Adrenal gland (tissue), 12 donors: Measurements from ENCODE around the gene GLMN. TPM values are rescaled to one million over a fixed set of nuclear protein-coding genes. Genes with fewer than 3 reads are reported as not detected.

Experiments used
- DNase-seq, 7 donors: peaks; one replicate each; pipeline ENCODE4 v3.0.0-alpha.2; 2019 to 2020
- H3K27ac ChIP-seq, 5 donors: fragments of 200-600 bp; sonication (generic) in 4 of 5; 1 replicate in 3 of 5; 2 replicates in 2 of 5; pipeline versions ENCODE4 v1.5.1 to v1.8.0; 2016 to 2020; ENCODE audit warnings: mild to moderate bottlenecking in 1 of 5
- H3K27me3 ChIP-seq: fragments of 200-600 bp; 2 replicates; pipeline ENCODE4 v1.8.0; 2021
- H3K36me3 ChIP-seq, 2 donors: fragments of 200-600 bp; replicated peaks in 1 of 2; 1 replicate in 1 of 2; 2 replicates in 1 of 2; pipeline versions ENCODE4 v1.5.1 to v1.8.0; 2018 to 2022
- H3K4me1 ChIP-seq, 2 donors: fragments of 200-600 bp; replicated peaks in 1 of 2; 1 replicate in 1 of 2; 2 replicates in 1 of 2; pipeline versions ENCODE4 v1.5.1 to v1.8.0; 2018 to 2021
- H3K4me3 ChIP-seq, 4 donors: fragments of 200-600 bp; sonication (generic) in 3 of 4; one replicate each; pipeline ENCODE4 v1.5.1; 2016 to 2018
- H3K9me3 ChIP-seq, 3 donors: fragments of 200-600 bp; sonication (generic) in 1 of 3; replicated peaks in 1 of 3; 1 replicate in 2 of 3; 2 replicates in 1 of 3; pipeline versions ENCODE4 v1.5.1 to v1.8.0; 2016 to 2021
- CTCF ChIP-seq, 6 experiments: fragments of 450-650 bp in 4 of 6; fragments of 200-600 bp in 2 of 6; sonication (generic) in 1 of 6; IDR thresholded peaks; 1 replicate in 5 of 6; 2 replicates in 1 of 6; pipeline versions ENCODE4 v1.5.1 to v1.8.0; 2016 to 2021; ENCODE audit warnings: antibody characterized with exemption in 6 of 6, mild to moderate bottlenecking in 2 of 6, moderate library complexity in 1 of 6
- POLR2A ChIP-seq, 2 donors: fragments of 450-650 bp; IDR thresholded peaks; one replicate each; pipeline ENCODE4 v1.6.1; 2017; ENCODE audit warnings: antibody characterized with exemption in 2 of 2, mild to moderate bottlenecking in 2 of 2, moderate library complexity in 1 of 2
- WGBS, 4 donors: extraction: QIAGEN DNeasy Blood & Tissue Kit in 2 of 4; methylation state at CpG; one replicate each; pipeline versions ENCODE4 v1.1.5 to v1.1.7; 2013 to 2017; 5-methylcytosine and 5-hydroxymethylcytosine counted together
- intact Hi-C, 2 donors: fragments of 100-400 bp; cut with DNase I; formaldehyde crosslinking; loops; one replicate each; pipeline versions ENCODE4 v1.14.1 to v1.15.0; 2022 to 2023
- polyA plus RNA-seq, 3 donors: library from polyadenylated mRNA; stranded (reverse); fragments of 200-250 nt in 2 of 3; fragments of 350-450 nt in 1 of 3; fragmentation: Illumina TruSeq in 1 of 3; extraction: RNeasy Lipid Tissue Mini Kit (QIAGEN cat#74804) in 1 of 3; gene quantifications; one replicate each; pipeline ENCODE4 v1.2.3, GENCODE V29; 2013 to 2014
- total RNA-seq, 9 donors: library from RNA; depleted of rRNA in 4 of 9; stranded (reverse); fragments of >200 nt in 4 of 9; fragments of 120-200 nt in 1 of 9; fragmentation: NEBNext Ultra II Directional in 1 of 9; extraction: Animal tissue kit (Norgen Biotek cat#: 25700) in 1 of 9; gene quantifications; one replicate each; pipeline versions ENCODE4 v1.1.0 to v1.2.4, GENCODE V29; 2013 to 2023
- donor health status: healthy with polysubstance abuse.
- donor health status: Bipolar disorder and iron deficiency.
- donor health status: DM: yes; HTN: yes; CAD: no.
- donor health status: DM: no; HTN: no; CAD: no.
- donor health status: DM: no; HTN: no; CAD: no.
- donor health status: DM: yes; HTN: yes; CAD: no.

GLMN gene
- total and polyA plus RNA-seq, 12 donors = 1.1 to 73.1 (median 6.5) TPM

- H3K9me3 ChIP-seq = no peaks in the 10 kb centered on the region
- DNase-seq = no peak
- intact Hi-C loops = no loop called here
- no peak overlapping the region for H3K27ac ChIP-seq
- no peak for TF ChIP-seq POLR2A (IDR thresholded peaks at IDR 0.05)
- no peak for TF ChIP-seq CTCF (IDR thresholded peaks at IDR 0.05)
- 98 to 100% (median 98%) methylated on average over 3 of the region's 3 CpGs for WGBS, 4 donors
- no peak overlapping the region for H3K4me3 ChIP-seq
- no peaks in the 10 kb centered on the region for H3K27me3 ChIP-seq
- no peaks in the 10 kb centered on the region for H3K36me3 ChIP-seq
- no peaks in the 10 kb centered on the region for H3K4me1 ChIP-seq
Observed at GRCh38 chr1:92276082-92276481, 22.7 kb downstream of the GLMN start.

DNA sequence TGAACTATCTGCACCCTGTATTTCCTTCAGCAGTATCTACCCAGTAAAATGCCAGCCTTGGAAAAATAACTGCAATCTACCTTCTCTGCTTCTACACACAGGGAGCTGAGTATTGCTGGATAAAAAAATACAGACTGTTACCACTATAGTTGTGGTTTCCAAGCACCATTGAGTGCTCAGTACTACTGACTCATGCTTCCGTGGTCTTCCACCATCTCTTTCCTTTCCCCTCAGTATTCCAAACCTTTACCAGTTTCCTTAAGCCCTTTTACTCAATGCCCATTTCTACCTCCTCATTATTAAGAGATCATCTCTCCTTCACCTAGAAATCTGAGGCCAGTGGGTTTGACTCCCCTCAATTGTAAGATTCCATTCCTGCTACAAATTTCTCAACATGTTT is 23.8 kb downstream of the GLMN start:
- TF ChIP-seq POLR2A (IDR thresholded peaks at IDR 0.05) (no peak), CTCF (IDR thresholded peaks at IDR 0.05) (no peak)
- no peaks in the 10 kb centered on the region for H3K27me3 ChIP-seq
- WGBS, 4 donors = 90 to 98% (median 96%) methylated on average over 1 of the region's 1 CpG
- no peak overlapping the region for H3K4me3 ChIP-seq
- no peak overlapping the region for H3K27ac ChIP-seq
- no peak for DNase-seq
- H3K4me1 ChIP-seq = no peaks in the 10 kb centered on the region
- H3K36me3 ChIP-seq = no peaks in the 10 kb centered on the region
- H3K9me3 ChIP-seq = no peaks in the 10 kb centered on the region
- intact Hi-C loops = no loop called here

GRCh38 chr1:92273039-92273438 is 25.7 kb downstream of the GLMN start:
- 86 to 100% (median 94%) methylated on average over 1 of the region's 1 CpG for WGBS, 4 donors
- H3K36me3 ChIP-seq = no peaks in the 10 kb centered on the region

DNA sequence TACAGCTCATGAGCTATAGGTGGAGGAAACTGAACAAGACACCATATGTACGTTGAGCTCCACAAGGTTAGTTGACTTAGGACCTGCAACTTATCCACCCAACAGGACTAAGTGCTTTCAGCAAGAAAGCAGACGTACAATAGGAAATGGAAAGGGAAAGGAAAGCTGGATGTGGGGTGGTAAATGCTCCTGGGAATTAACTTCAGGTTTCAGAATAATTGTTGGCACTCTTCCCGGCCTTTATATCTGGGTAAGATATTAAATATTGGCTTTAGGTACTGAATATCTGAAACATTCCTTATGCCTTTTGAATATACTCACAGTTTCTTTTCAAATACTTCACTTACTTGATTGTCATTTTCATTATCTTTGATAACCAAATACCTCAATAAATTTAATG is 36.3 kb downstream of the GLMN start:
- intact Hi-C loops = no loop called here
- no peak for DNase-seq
- 92 to 96% (median 94%) methylated on average over 3 of the region's 3 CpGs for WGBS, 4 donors
- H3K27me3 ChIP-seq = no peaks in the 10 kb centered on the region
- no peak overlapping the region for H3K27ac ChIP-seq
- H3K36me3 ChIP-seq = peaks cover 0 to 7% of the 10 kb centered on the region in 2 donors
- H3K4me1 ChIP-seq = no peaks in the 10 kb centered on the region
- H3K9me3 ChIP-seq = peaks cover 0 to 5% (median 0%) of the 10 kb centered on the region in 3 donors
- no peak overlapping the region for H3K4me3 ChIP-seq
- TF ChIP-seq POLR2A (IDR thresholded peaks at IDR 0.05) = no peak
- no peak for TF ChIP-seq CTCF (IDR thresholded peaks at IDR 0.05)

More at GRCh38 chr1:92273039-92273438, 25.7 kb downstream of the GLMN start:
- intact Hi-C loops = no loop called here
- Histone ChIP-seq H3K9me3 (no peaks in the 10 kb centered on the region), H3K27ac (no peak overlapping the region), H3K4me3 (no peak overlapping the region), H3K27me3 (no peaks in the 10 kb centered on the region), H3K4me1 (no peaks in the 10 kb centered on the region)
- no peak for TF ChIP-seq CTCF (IDR thresholded peaks at IDR 0.05)
- TF ChIP-seq POLR2A (IDR thresholded peaks at IDR 0.05) = no peak
- DNase-seq = no peak
